Erythroblast (primary cell): Measurements from ENCODE around the gene FAM114A1.

Source experiments
- GATA1 ChIP-seq: IDR thresholded peaks from 2 replicates; pipeline ENCODE4 v1.6.1; 2011; ENCODE audit warnings: low read depth, mild to moderate bottlenecking, control low read depth, low read length, moderate library complexity
- POLR2A ChIP-seq: IDR thresholded peaks from 2 replicates; pipeline ENCODE4 v1.6.1; 2011; ENCODE audit warnings: mild to moderate bottlenecking, low read length

DNA sequence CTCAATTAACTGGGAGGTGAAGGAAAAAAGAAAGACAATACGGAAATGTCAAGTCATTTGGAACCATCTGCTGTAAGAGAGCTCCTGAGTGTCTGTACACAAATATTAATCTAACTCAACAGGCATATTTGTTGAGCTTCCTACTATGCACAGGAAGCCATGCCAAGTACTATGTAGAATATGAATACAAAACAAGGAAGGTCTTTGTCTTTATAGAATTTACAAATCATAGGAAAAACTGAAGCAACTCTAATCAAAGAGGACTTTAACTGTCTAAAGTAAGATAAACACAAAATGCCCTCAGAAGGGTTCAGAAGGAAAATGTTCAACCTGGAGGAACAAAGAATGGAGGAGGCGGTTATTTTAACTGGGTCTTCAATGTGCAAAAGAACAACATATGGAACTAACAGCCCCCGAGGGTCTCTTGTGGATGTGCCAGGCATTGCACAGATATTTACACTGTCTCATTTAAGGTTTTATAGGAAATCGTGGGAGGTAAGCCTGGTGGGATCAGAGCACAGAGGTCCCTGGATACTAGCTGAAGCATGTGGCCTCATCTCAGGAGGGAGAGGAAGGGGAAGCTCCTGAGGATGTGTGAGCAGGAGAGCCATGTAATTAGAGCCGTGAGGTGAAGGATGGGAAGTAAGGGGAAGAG is 5.8 kb downstream of the FAM114A1 start:
- TF ChIP-seq POLR2A (no peak), GATA1 (no peak)
